ENCODE data around the gene UBE2G1. TPM values are rescaled to one million over a fixed set of nuclear protein-coding genes. Genes with fewer than 3 reads are reported as not detected.

Gene UBE2G1
- 10 to 100 TPM; 26.7 to 29.3 TPM for total RNA-seq

GRCh38 chr17:4366327-4367063 is at the start of gene UBE2G1:
Gene UBE2G1 (minus strand): TSS chr17:4366675. CDS start chr17:4366316, 359 bp downstream.
- H3K27me3 ChIP-seq: no peaks in the 10 kb centered on the region
- intact Hi-C loops (cut with DNase I): no loop called here

GRCh38 chr17:4412933-4413831 is 46.7 kb upstream of the UBE2G1 start:
- Histone ChIP-seq H3K4me3 (no peak overlapping the region), H3K4me1 (peaks cover 11% of the 10 kb centered on the region), H3K9me3 (no peaks in the 10 kb centered on the region), H3K36me3 (replicated peaks in 1 of 2; ENCODE audit: insufficient read depth in 1 of 2, low read depth in 2 of 2) (no peaks in the 10 kb centered on the region), H3K27me3 (no peaks in the 10 kb centered on the region), H3K27ac (no peak overlapping the region)
- WGBS, 2 donors: 30 to 41% methylated on average over 20 to 27 of the region's 27 CpGs
- ATAC-seq (peak; percentile 93), DNase-seq (peak; percentile 91 to 94 (median 92))
- no peak for TF ChIP-seq POLR2A (IDR thresholded peaks at IDR 0.05)
- TF ChIP-seq, protein P1, sequence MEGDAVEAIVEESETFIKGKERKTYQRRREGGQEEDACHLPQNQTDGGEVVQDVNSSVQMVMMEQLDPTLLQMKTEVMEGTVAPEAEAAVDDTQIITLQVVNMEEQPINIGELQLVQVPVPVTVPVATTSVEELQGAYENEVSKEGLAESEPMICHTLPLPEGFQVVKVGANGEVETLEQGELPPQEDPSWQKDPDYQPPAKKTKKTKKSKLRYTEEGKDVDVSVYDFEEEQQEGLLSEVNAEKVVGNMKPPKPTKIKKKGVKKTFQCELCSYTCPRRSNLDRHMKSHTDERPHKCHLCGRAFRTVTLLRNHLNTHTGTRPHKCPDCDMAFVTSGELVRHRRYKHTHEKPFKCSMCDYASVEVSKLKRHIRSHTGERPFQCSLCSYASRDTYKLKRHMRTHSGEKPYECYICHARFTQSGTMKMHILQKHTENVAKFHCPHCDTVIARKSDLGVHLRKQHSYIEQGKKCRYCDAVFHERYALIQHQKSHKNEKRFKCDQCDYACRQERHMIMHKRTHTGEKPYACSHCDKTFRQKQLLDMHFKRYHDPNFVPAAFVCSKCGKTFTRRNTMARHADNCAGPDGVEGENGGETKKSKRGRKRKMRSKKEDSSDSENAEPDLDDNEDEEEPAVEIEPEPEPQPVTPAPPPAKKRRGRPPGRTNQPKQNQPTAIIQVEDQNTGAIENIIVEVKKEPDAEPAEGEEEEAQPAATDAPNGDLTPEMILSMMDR (IDR thresholded peaks at IDR 0.05): peak; percentile 83 to 94 (median 92)
- intact Hi-C loops (cut with DNase I): no loop called here

More at GRCh38 chr17:4366327-4367063, at the start of gene UBE2G1:
- peak within 1 kb of the TSS; percentile 88 to 99 (median 96) for H3K27ac ChIP-seq
- peak within 1 kb of the TSS; percentile 81 to 99 for H3K4me3 ChIP-seq
- no peaks in the 10 kb centered on the region for H3K36me3 ChIP-seq (replicated peaks in 1 of 2; ENCODE audit: insufficient read depth in 1 of 2, low read depth in 2 of 2)
- no peaks in the 10 kb centered on the region for H3K9me3 ChIP-seq
- 0 to 1% methylated on average over 6 to 74 of the region's 77 CpGs for WGBS, 2 donors
- TF ChIP-seq, protein P1 (IDR thresholded peaks at IDR 0.05): peak in 3 of 7 experiments; percentile 17 to 23 (median 23)
- peak; percentile 89 to 94 (median 93) for TF ChIP-seq POLR2A (IDR thresholded peaks at IDR 0.05)
- peaks cover 29% of the 10 kb centered on the region for H3K4me1 ChIP-seq
- ATAC-seq (peak; percentile 92), DNase-seq (peak; percentile 98 to 99 (median 99))

GRCh38 chr17:4411201-4411600 is 44.7 kb upstream of the UBE2G1 start:
- DNase-seq: no peak
- WGBS, 2 donors: 74 to 75% methylated on average over 3 of the region's 3 CpGs
- ATAC-seq: no peak
- Histone ChIP-seq H3K4me1 (peaks cover 13% of the 10 kb centered on the region), H3K36me3 (replicated peaks in 1 of 2; ENCODE audit: insufficient read depth in 1 of 2, low read depth in 2 of 2) (no peaks in the 10 kb centered on the region), H3K4me3 (no peak overlapping the region), H3K27ac (no peak overlapping the region), H3K27me3 (no peaks in the 10 kb centered on the region), H3K9me3 (no peaks in the 10 kb centered on the region)
- intact Hi-C loops (cut with DNase I): no loop called here
- TF ChIP-seq POLR2A (IDR thresholded peaks at IDR 0.05): no peak
- TF ChIP-seq, protein P1 (IDR thresholded peaks at IDR 0.05): no peak

DNA sequence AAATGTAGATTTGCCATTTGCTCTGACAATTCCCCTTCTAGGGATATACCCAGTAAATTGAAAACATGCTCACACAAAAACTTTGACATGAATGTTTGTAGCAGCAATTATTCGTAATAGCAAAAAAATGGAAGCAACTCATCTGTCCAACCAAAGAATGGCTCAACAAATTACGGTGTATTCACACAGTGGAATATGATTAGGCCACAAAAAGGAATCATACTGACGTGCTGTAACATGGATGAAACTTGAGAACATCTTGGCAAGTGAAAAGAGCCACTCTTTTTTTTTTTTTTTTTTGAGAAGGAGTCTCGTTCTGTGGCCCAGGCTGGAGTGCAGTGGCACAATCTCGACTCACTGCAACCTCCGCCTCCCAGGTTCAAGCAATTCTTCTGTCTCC is 43.2 kb upstream of the UBE2G1 start:
- no peak overlapping the region for H3K4me3 ChIP-seq
- ATAC-seq (no peak), DNase-seq (no peak)
- intact Hi-C loops (cut with DNase I): loop anchor here (10.0 kb wide), 1 partner anchor 95 kb away; no protein-coding TSS in a partner anchor
- H3K27me3 ChIP-seq: no peaks in the 10 kb centered on the region
- H3K36me3 ChIP-seq (replicated peaks in 1 of 2; ENCODE audit: insufficient read depth in 1 of 2, low read depth in 2 of 2): no peaks in the 10 kb centered on the region
- no peak overlapping the region for H3K27ac ChIP-seq
- TF ChIP-seq, protein P1 (IDR thresholded peaks at IDR 0.05): no peak
- no peak for TF ChIP-seq POLR2A (IDR thresholded peaks at IDR 0.05)
- H3K9me3 ChIP-seq: no peaks in the 10 kb centered on the region
- 66 to 72% methylated on average over 6 of the region's 6 CpGs for WGBS, 2 donors
- H3K4me1 ChIP-seq: peaks cover 13% of the 10 kb centered on the region

All from body of pancreas (tissue), 4 donors.